H9 (cell line): Measurements from ENCODE around the gene MRPL51. TPM values are rescaled to one million over a fixed set of nuclear protein-coding genes. Genes with fewer than 3 reads are reported as not detected.

Source experiments
- DNase-seq: peaks from one replicate; pipeline ENCODE4 v3.0.0-alpha.2; 2017
- H2AFZ ChIP-seq: one replicate; pipeline ENCODE4 v1.6.1; 2013; ENCODE audit warnings: mild to moderate bottlenecking, low read length, control low read depth, moderate library complexity
- H2AK5ac ChIP-seq: 2 replicates; pipeline ENCODE4 v1.6.1; 2013; ENCODE audit warnings: low read length, control low read depth, mixed read lengths; ENCODE audit not compliant: insufficient read length
- H2BK120ac ChIP-seq: one replicate; pipeline ENCODE4 v1.6.1; 2013; ENCODE audit warnings: low read depth, mild to moderate bottlenecking, low read length, control low read depth, inconsistent platforms; ENCODE audit not compliant: poor library complexity, severe bottlenecking
- H2BK12ac ChIP-seq: 2 replicates; pipeline ENCODE4 v1.6.1; 2013; ENCODE audit warnings: low read length, control low read depth, mixed read lengths, low read depth; ENCODE audit not compliant: insufficient read length
- H2BK15ac ChIP-seq: 2 replicates; pipeline ENCODE4 v1.6.1; 2013; ENCODE audit warnings: low read depth, low read length, control low read depth
- H2BK20ac ChIP-seq: one replicate; pipeline ENCODE4 v1.6.1; 2013; ENCODE audit warnings: low read depth, mild to moderate bottlenecking, low read length, control low read depth, inconsistent platforms; ENCODE audit not compliant: poor library complexity, severe bottlenecking
- H2BK5ac ChIP-seq: 2 replicates; pipeline ENCODE4 v1.6.1; 2013; ENCODE audit warnings: low read length, control low read depth, mixed read lengths; ENCODE audit not compliant: insufficient read length
- H3K14ac ChIP-seq: 2 replicates; pipeline ENCODE4 v1.6.1; 2013; ENCODE audit warnings: low read length, control low read depth; ENCODE audit not compliant: insufficient read depth
- H3K18ac ChIP-seq: 2 replicates; pipeline ENCODE4 v1.6.1; 2013; ENCODE audit warnings: low read depth, mild to moderate bottlenecking, mixed read lengths, low read length, control low read depth; ENCODE audit not compliant: insufficient read length
- H3K23ac ChIP-seq: 2 replicates; pipeline ENCODE4 v1.6.1; 2013; ENCODE audit warnings: low read length, control low read depth, mixed read lengths, low read depth; ENCODE audit not compliant: insufficient read length
- H3K23me2 ChIP-seq: 2 replicates; pipeline ENCODE4 v1.6.1; 2013; ENCODE audit warnings: low read depth, mild to moderate bottlenecking, mixed read lengths, low read length, control low read depth; ENCODE audit not compliant: insufficient read length, poor library complexity, severe bottlenecking
- H3K27ac ChIP-seq: 2 replicates; pipeline ENCODE4 v1.5.1; 2013; ENCODE audit warnings: low read length, control low read depth, mixed read lengths, low read depth; ENCODE audit not compliant: insufficient read length
- H3K27me3 ChIP-seq: 2 replicates; pipeline ENCODE4 v1.6.1; 2013; ENCODE audit warnings: low read length, control low read depth, inconsistent platforms; ENCODE audit not compliant: insufficient read depth
- H3K4ac ChIP-seq: 2 replicates; pipeline ENCODE4 v1.6.1; 2013; ENCODE audit warnings: low read depth, mild to moderate bottlenecking, control low read depth, inconsistent platforms, low read length, moderate library complexity
- H3K4me1 ChIP-seq: 2 replicates; pipeline ENCODE4 v1.6.1; 2013; ENCODE audit warnings: low read length, control low read depth, inconsistent platforms; ENCODE audit not compliant: insufficient read depth
- H3K4me2 ChIP-seq: 2 replicates; pipeline ENCODE4 v1.6.1; 2013; ENCODE audit warnings: low read length, control low read depth, mixed read lengths; ENCODE audit not compliant: insufficient read length, insufficient read depth
- H3K56ac ChIP-seq: 2 replicates; pipeline ENCODE4 v1.6.1; 2013; ENCODE audit warnings: low read depth, mild to moderate bottlenecking, mixed read lengths, low read length, control low read depth; ENCODE audit not compliant: insufficient read length
- H3K79me1 ChIP-seq: 2 replicates; pipeline ENCODE4 v1.6.1; 2013; ENCODE audit warnings: low read depth, mild to moderate bottlenecking, moderate library complexity, low read length, control low read depth, inconsistent platforms; ENCODE audit not compliant: insufficient read depth, poor library complexity, severe bottlenecking
- H3K79me2 ChIP-seq: 2 replicates; pipeline ENCODE4 v1.6.1; 2013; ENCODE audit warnings: low read length, control low read depth, inconsistent platforms; ENCODE audit not compliant: insufficient read depth
- H3K9ac ChIP-seq: 2 replicates; pipeline ENCODE4 v1.6.1; 2013; ENCODE audit warnings: low read length, control low read depth, mixed read lengths; ENCODE audit not compliant: insufficient read length; ENCODE audit errors: extremely low read depth
- H3K9me3 ChIP-seq: one replicate; pipeline ENCODE4 v1.6.1; 2013; ENCODE audit warnings: low read depth, low read length, inconsistent platforms; ENCODE audit not compliant: control insufficient read depth
- H3T11ph ChIP-seq: one replicate; pipeline ENCODE4 v1.6.1; 2013; ENCODE audit warnings: mild to moderate bottlenecking, low read length, control low read depth, inconsistent platforms
- H4K20me1 ChIP-seq: one replicate; pipeline ENCODE4 v1.6.1; 2013; ENCODE audit not compliant: control insufficient read depth, insufficient read length, insufficient read depth
- H4K5ac ChIP-seq: 2 replicates; pipeline ENCODE4 v1.6.1; 2013; ENCODE audit warnings: low read depth, mild to moderate bottlenecking, mixed read lengths, low read length, control low read depth; ENCODE audit not compliant: insufficient read length
- H4K8ac ChIP-seq: replicated peaks from 2 replicates; pipeline ENCODE4 v1.6.1; 2013; ENCODE audit warnings: low read length, control low read depth, mixed read lengths, low read depth; ENCODE audit not compliant: insufficient read length
- H4K91ac ChIP-seq: 2 replicates; pipeline ENCODE4 v1.6.1; 2013; ENCODE audit warnings: low read depth, mild to moderate bottlenecking, moderate library complexity, mixed read lengths, low read length, control low read depth; ENCODE audit not compliant: insufficient read length
- H3K27ac Mint-ChIP-seq, 3 experiments: 2 replicates in 2 of 3; 3 replicates in 1 of 3; pipeline ENCODE4 v1.8.0; 2020 to 2021; ENCODE audit warnings: mixed read lengths in 3 of 3, mild to moderate bottlenecking in 1 of 3, moderate library complexity in 1 of 3
- H3K27me3 Mint-ChIP-seq: 2 replicates; pipeline ENCODE4 v1.8.0; 2021; ENCODE audit warnings: low read depth, mild to moderate bottlenecking, moderate library complexity, mixed read lengths
- H3K36me3 Mint-ChIP-seq, 3 experiments: 2 replicates in 2 of 3; 3 replicates in 1 of 3; pipeline ENCODE4 v1.8.0; 2020 to 2021; ENCODE audit warnings: low read depth in 3 of 3, mixed read lengths in 3 of 3; ENCODE audit not compliant: insufficient read depth in 1 of 3
- H3K4me1 Mint-ChIP-seq, 2 experiments: 2 replicates each; pipeline ENCODE4 v1.8.0; 2020; ENCODE audit warnings: mixed read lengths in 2 of 2
- H3K4me3 Mint-ChIP-seq, 2 experiments: 2 replicates in 1 of 2; 3 replicates in 1 of 2; pipeline ENCODE4 v1.8.0; 2020 to 2021; ENCODE audit warnings: mild to moderate bottlenecking in 2 of 2, mixed read lengths in 2 of 2, moderate library complexity in 1 of 2
- H3K9me3 Mint-ChIP-seq, 2 experiments: 2 replicates in 1 of 2; 3 replicates in 1 of 2; pipeline ENCODE4 v1.8.0; 2020; ENCODE audit warnings: mild to moderate bottlenecking in 2 of 2, mixed read lengths in 2 of 2, moderate library complexity in 1 of 2
- WGBS: extraction: QIAGEN DNeasy Blood & Tissue Kit; methylation state at CpG from one replicate; pipeline ENCODE4 v1.1.7; 2013; ENCODE audit warnings: missing lambda C conversion rate, low lambda C conversion rate, mixed read lengths; ENCODE audit not compliant: insufficient read length; ENCODE audit errors: extremely low coverage; 5-methylcytosine and 5-hydroxymethylcytosine counted together
- total RNA-seq: library from RNA; stranded (reverse); gene quantifications from 2 replicates; pipeline ENCODE4 v1.2.1, GENCODE V29; 2021
- TF ChIP-seq, protein P1 (sequence below): fragments of 200-600 bp; sonication (generic); conservative IDR thresholded peaks from 3 replicates; pipeline ENCODE4 v1.8.0; 2021; ENCODE audit warnings: antibody characterized with exemption, mild to moderate bottlenecking

The MRPL51 gene
- total RNA-seq, 1 experiment from 2014 or later = 329 TPM

DNA sequence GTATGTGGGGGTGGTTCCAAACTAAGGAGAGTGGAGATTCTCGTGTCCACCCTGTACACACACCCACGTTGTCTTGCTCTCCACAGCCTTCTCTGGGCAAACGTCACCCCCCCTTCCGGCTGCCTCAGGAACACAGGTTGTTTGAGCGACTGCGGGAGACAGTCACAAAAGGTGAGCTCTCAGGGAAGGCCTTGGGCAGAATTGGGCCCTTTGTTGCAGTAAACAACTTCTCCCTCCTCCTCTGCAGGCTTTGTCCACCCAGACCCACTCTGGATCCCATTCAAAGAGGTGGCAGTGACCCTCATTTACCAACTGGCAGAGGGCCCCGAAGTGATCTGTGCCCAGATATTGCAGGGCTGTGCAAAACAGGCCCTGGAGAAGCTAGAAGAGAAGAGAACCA is 33.1 kb upstream of the MRPL51 start:
- H3K18ac ChIP-seq = no peak overlapping the region
- no peaks in the 10 kb centered on the region for H3K4me1 ChIP-seq
- no peak overlapping the region for H2BK120ac ChIP-seq
- no peaks in the 10 kb centered on the region for H3K27me3 ChIP-seq
- 0 out of 5 replicates have a peak overlapping the region, but pooled peaks of 1 of the 2 experiments have one; percentile 8 for H3K4me3 Mint-ChIP-seq
- peaks cover 2 to 12% of the 10 kb centered on the region in 2 experiments for H3K4me1 Mint-ChIP-seq
- no peaks in the 10 kb centered on the region for H3K23me2 ChIP-seq
- H2BK15ac ChIP-seq = no peak overlapping the region
- H3K4me2 ChIP-seq = no peak overlapping the region
- no peaks in the 10 kb centered on the region for H3K79me1 ChIP-seq
- WGBS = no CpG with 5 or more reads among the region's 7 CpGs
- H3K23ac ChIP-seq = no peak overlapping the region
- no peaks in the 10 kb centered on the region for H4K20me1 ChIP-seq
- H3T11ph ChIP-seq = no peak overlapping the region
- no peak for DNase-seq
- H2AFZ ChIP-seq = no peak overlapping the region
- H3K27ac ChIP-seq = no peak overlapping the region
- no peak overlapping the region for H2BK5ac ChIP-seq
- H3K9me3 Mint-ChIP-seq = no peaks in the 10 kb centered on the region
- TF ChIP-seq, protein P1, sequence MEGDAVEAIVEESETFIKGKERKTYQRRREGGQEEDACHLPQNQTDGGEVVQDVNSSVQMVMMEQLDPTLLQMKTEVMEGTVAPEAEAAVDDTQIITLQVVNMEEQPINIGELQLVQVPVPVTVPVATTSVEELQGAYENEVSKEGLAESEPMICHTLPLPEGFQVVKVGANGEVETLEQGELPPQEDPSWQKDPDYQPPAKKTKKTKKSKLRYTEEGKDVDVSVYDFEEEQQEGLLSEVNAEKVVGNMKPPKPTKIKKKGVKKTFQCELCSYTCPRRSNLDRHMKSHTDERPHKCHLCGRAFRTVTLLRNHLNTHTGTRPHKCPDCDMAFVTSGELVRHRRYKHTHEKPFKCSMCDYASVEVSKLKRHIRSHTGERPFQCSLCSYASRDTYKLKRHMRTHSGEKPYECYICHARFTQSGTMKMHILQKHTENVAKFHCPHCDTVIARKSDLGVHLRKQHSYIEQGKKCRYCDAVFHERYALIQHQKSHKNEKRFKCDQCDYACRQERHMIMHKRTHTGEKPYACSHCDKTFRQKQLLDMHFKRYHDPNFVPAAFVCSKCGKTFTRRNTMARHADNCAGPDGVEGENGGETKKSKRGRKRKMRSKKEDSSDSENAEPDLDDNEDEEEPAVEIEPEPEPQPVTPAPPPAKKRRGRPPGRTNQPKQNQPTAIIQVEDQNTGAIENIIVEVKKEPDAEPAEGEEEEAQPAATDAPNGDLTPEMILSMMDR = no peak
- no peak overlapping the region for H3K4ac ChIP-seq
- no peak overlapping the region for H4K91ac ChIP-seq
- no peak overlapping the region for H3K56ac ChIP-seq
- H3K36me3 Mint-ChIP-seq = peaks cover 69 to 100% (median 98%) of the 10 kb centered on the region in 3 experiments
- no peak overlapping the region for H4K8ac ChIP-seq
- H3K27ac Mint-ChIP-seq = peak overlapping the region in 2 of 3 experiments; percentile 73 to 79; a peak in 2 of 7 replicates
- no peaks in the 10 kb centered on the region for H3K27me3 Mint-ChIP-seq
- no peak overlapping the region for H2BK12ac ChIP-seq
- H2BK20ac ChIP-seq = no peak overlapping the region
- H3K9ac ChIP-seq = no peak overlapping the region
- H3K9me3 ChIP-seq = no peaks in the 10 kb centered on the region
- H2AK5ac ChIP-seq = no peak overlapping the region
- no peaks in the 10 kb centered on the region for H3K79me2 ChIP-seq
- no peak overlapping the region for H3K14ac ChIP-seq
- no peak overlapping the region for H4K5ac ChIP-seq
